ENCODE results near the gene PHF20.

DNA sequence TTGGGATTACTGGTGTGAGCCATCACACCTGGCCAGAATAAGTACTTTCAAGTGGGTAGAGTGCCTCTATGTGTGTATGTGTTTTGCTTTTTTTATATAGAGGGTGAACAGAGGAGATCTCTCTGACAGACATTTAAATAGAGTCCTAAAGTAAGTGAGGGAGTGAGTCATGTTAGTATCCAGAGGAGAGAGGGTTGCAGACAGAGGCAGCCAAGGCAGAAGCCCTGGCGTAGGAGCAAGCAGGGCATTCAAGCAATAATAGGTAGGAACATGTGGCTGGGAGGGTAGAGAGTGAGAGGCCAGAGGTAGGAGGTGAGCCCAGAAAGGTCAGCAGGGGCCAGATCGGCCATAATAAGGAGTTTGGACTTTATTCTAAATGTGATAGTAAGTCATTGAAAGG is 48.9 kb downstream of the PHF20 start:
- TF ChIP-seq, protein P1, sequence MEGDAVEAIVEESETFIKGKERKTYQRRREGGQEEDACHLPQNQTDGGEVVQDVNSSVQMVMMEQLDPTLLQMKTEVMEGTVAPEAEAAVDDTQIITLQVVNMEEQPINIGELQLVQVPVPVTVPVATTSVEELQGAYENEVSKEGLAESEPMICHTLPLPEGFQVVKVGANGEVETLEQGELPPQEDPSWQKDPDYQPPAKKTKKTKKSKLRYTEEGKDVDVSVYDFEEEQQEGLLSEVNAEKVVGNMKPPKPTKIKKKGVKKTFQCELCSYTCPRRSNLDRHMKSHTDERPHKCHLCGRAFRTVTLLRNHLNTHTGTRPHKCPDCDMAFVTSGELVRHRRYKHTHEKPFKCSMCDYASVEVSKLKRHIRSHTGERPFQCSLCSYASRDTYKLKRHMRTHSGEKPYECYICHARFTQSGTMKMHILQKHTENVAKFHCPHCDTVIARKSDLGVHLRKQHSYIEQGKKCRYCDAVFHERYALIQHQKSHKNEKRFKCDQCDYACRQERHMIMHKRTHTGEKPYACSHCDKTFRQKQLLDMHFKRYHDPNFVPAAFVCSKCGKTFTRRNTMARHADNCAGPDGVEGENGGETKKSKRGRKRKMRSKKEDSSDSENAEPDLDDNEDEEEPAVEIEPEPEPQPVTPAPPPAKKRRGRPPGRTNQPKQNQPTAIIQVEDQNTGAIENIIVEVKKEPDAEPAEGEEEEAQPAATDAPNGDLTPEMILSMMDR (IDR thresholded peaks at IDR 0.05; ENCODE audit: insufficient read depth, low read length): no peak
- TF ChIP-seq, protein P2, sequence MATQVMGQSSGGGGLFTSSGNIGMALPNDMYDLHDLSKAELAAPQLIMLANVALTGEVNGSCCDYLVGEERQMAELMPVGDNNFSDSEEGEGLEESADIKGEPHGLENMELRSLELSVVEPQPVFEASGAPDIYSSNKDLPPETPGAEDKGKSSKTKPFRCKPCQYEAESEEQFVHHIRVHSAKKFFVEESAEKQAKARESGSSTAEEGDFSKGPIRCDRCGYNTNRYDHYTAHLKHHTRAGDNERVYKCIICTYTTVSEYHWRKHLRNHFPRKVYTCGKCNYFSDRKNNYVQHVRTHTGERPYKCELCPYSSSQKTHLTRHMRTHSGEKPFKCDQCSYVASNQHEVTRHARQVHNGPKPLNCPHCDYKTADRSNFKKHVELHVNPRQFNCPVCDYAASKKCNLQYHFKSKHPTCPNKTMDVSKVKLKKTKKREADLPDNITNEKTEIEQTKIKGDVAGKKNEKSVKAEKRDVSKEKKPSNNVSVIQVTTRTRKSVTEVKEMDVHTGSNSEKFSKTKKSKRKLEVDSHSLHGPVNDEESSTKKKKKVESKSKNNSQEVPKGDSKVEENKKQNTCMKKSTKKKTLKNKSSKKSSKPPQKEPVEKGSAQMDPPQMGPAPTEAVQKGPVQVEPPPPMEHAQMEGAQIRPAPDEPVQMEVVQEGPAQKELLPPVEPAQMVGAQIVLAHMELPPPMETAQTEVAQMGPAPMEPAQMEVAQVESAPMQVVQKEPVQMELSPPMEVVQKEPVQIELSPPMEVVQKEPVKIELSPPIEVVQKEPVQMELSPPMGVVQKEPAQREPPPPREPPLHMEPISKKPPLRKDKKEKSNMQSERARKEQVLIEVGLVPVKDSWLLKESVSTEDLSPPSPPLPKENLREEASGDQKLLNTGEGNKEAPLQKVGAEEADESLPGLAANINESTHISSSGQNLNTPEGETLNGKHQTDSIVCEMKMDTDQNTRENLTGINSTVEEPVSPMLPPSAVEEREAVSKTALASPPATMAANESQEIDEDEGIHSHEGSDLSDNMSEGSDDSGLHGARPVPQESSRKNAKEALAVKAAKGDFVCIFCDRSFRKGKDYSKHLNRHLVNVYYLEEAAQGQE (IDR thresholded peaks at IDR 0.05; ENCODE audit: insufficient replicate concordance, low read depth): no peak
- TF ChIP-seq POLR2AphosphoS5 (IDR thresholded peaks at IDR 0.05; ENCODE audit: low read depth) (no peak), SPI1 (IDR thresholded peaks at IDR 0.05; ENCODE audit: borderline replicate concordance, low read depth) (no peak)

All from HL-60 (cell line).